GM12864 (cell line): ENCODE results near the gene FZD7.

ENCODE experiments used
- DNase-seq: peaks from one replicate; pipeline ENCODE4 v3.0.0-alpha.2; 2011; ENCODE audit warnings: low read depth
- H3K4me3 ChIP-seq: 2 replicates; pipeline ENCODE4 v1.5.1; 2011; ENCODE audit warnings: mild to moderate bottlenecking, low read depth, low read length, control low read depth
- TF ChIP-seq, protein P1 (sequence below): IDR thresholded peaks from 2 replicates; pipeline ENCODE4 v1.5.1; 2011; ENCODE audit warnings: low read depth, mild to moderate bottlenecking, moderate library complexity, low read length, control low read depth, inconsistent platforms; ENCODE audit errors: missing control alignments

FZD7 gene

DNA sequence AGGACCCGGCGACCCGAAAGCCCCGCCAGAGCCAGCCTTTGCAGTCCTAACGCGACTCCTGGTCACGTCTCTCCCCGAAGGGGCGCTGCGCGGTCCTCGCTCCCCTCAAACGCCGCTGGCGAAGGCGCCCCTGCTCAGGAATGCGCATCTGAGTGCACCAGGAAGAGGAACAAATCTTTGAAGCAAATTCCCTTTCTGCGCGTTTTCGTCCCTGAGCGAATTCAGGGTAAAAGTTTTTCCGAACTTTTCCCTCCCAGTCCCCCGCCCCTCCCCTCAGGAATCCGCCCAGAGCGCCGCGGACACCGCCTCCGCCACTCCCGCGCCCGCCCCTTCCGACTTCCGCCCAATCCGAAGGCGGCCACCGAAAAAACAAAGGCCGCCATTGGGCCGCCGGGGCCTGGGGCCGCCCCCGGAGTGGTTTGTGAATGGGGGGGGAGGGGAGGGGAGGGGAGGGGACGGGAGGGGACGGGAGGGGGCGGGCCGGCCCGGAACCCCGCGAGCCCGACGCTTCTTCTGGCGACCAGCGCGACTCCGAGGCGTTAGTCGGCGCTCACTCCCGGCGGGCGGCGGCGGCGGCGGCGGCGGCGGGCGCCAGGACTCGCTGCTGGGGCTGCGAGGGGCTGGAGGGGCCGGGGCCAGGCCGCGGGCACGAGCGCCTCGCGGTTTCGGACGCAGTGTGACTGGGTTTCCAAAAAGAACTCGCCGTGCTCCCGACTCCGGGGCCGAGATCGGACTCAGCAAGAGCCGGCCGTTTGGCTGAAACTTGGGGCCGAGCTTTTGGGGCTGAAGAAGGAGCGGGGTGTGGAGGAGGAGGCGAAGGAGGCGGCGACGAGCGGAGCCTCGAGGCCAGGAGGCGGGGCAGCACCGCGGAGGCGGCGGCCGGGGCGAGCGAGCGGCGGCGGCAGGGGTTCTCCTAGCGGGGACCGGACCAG lies at the start of gene FZD7:
Gene FZD7 (plus strand): TSS at position 539 of the 932 bp plus-strand sequence. CDS start 793 bp downstream, outside the sequence.
- H3K4me3 ChIP-seq: peak within 1 kb of the TSS; percentile 68
- TF ChIP-seq, protein P1, sequence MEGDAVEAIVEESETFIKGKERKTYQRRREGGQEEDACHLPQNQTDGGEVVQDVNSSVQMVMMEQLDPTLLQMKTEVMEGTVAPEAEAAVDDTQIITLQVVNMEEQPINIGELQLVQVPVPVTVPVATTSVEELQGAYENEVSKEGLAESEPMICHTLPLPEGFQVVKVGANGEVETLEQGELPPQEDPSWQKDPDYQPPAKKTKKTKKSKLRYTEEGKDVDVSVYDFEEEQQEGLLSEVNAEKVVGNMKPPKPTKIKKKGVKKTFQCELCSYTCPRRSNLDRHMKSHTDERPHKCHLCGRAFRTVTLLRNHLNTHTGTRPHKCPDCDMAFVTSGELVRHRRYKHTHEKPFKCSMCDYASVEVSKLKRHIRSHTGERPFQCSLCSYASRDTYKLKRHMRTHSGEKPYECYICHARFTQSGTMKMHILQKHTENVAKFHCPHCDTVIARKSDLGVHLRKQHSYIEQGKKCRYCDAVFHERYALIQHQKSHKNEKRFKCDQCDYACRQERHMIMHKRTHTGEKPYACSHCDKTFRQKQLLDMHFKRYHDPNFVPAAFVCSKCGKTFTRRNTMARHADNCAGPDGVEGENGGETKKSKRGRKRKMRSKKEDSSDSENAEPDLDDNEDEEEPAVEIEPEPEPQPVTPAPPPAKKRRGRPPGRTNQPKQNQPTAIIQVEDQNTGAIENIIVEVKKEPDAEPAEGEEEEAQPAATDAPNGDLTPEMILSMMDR: peak; percentile 29
- DNase-seq: peak; percentile 52

DNA sequence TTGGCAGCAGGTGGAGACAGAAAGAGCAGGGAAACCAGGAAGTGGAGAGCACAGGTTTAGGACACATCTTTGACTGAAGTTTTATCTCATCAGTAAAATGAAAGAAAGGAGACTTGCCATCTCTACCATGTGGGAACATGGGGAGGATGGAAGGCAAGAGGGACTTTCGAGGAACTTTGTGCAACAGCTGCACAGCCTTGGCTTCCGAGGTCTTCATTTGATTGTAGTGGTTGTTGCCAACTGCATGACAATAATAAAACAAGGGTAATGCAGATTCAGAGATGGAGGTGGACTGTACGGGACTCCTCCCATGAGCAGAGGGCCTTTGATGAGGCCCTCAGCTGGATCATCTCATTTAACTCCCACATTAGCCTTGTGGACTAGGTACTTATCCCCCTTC lies 49.3 kb upstream of the FZD7 start:
- DNase-seq: no peak
- TF ChIP-seq, protein P1: no peak
- no peak overlapping the region for H3K4me3 ChIP-seq

GRCh38 chr2:201984800-201985525 lies 48.7 kb upstream of the FZD7 start:
- TF ChIP-seq, protein P1: no peak
- no peak overlapping the region for H3K4me3 ChIP-seq
- no peak for DNase-seq

GRCh38 chr2:201985728-201986462 lies 47.8 kb upstream of the FZD7 start:
- no peak for DNase-seq
- H3K4me3 ChIP-seq: no peak overlapping the region

DNA sequence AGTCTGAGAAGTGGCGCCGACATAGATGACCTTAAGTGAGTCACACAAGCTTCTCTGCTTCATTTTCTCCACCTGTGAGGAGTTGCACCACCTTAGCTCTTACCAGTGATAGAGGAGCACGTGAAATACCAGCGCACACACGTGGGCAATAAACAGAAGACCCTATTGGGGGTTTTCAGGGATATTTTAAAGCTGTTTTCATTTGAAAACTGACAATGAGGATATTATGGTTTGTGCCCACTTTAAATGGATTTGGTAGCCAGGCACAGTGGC lies 47.3 kb upstream of the FZD7 start:
- no peak for DNase-seq
- TF ChIP-seq, protein P1: no peak
- H3K4me3 ChIP-seq: no peak overlapping the region

More at GRCh38 chr2:201985728-201986462, 47.8 kb upstream of the FZD7 start:
- TF ChIP-seq, protein P1: no peak

DNA sequence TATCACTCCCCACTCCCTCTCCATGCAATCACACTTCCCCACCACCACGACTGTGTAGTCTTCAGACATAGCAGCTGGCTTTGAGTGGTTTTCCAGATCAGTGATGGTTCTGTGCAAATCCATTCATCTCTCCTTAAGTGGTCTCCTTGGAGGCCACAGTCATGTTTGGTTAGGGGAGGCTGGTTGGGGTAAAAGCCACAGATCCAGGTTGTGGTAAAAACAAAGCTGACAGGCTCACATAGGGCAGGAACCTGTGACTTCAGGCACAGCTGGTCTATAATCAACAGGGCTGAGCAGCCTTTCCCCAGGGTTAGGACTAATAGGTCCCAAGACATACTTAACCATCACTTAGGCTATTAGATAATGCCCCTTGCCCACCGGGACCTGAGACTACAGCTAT lies 46.2 kb upstream of the FZD7 start:
- TF ChIP-seq, protein P1: no peak
- H3K4me3 ChIP-seq: no peak overlapping the region
- DNase-seq: no peak
